H1 (cell line): ENCODE measurements around the gene JADE3.

ENCODE experiments used
- ATF2 ChIP-seq: IDR thresholded peaks from 2 replicates; pipeline ENCODE4 v1.6.1; 2012; ENCODE audit warnings: low read length, inconsistent platforms
- POLR2A ChIP-seq, 2 experiments: IDR thresholded peaks; 1 replicate in 1 of 2; 2 replicates in 1 of 2; pipeline ENCODE4 v1.6.1; 2011; ENCODE audit warnings: low read depth in 2 of 2, low read length in 2 of 2, mild to moderate bottlenecking in 2 of 2; ENCODE audit errors: control extremely low read depth in 1 of 2
- ZNF274 ChIP-seq: IDR thresholded peaks from 2 replicates; pipeline ENCODE4 v1.7.0; 2012; ENCODE audit warnings: low read length, borderline replicate concordance; ENCODE audit errors: extremely low read depth

- TF ChIP-seq POLR2A (IDR thresholded peaks at IDR 0.05; ENCODE audit: control extremely low read depth in 1 of 2, low read depth in 2 of 2, low read length in 2 of 2) (no peak), ZNF274 (no peak), ATF2 (no peak)
Measured at GRCh38 chrX:47080215-47080914, 168.1 kb downstream of the JADE3 start.
